COLO668 (cell line): ENCODE results near the gene SEC11C.

Experiments
- DNase-seq: peaks from one replicate; lab custom pipeline; 2025; ENCODE audit not compliant: unreplicated experiment; lab: John Stamatoyannopoulos, UW

The SEC11C gene

DNA sequence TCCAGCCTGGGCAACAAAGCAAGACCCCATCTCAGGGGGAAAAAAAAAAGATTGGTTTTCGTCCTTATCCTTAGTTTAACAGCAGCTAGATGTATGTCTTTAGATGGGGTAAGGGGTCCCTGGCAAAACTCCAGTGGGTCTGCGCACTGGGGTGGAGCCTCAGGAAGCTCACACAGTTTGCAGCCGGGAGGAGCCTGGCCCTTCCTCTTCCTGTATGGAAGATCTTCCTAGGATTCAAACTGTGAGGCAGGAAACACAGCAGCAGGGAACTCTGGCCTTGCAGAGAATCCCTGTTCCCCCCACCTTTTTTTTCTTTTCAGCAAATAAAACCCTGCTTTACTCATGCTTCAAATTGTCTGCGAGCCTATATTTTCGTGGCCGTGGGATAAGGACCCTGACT is 67.8 kb downstream of the SEC11C start:
- DNase-seq: no peak
